Testis (tissue), 2 donors: ENCODE measurements around the gene CTRB1.

Experiments used
- CTCF ChIP-seq, 3 experiments: fragments of 450-650 bp in 2 of 3; fragments of 200-600 bp in 1 of 3; sonication (generic) in 1 of 3; IDR thresholded peaks; one replicate each; pipeline ENCODE4 v1.5.1; 2016 to 2019; ENCODE audit warnings: antibody characterized with exemption in 3 of 3, mild to moderate bottlenecking in 2 of 3, moderate library complexity in 1 of 3
- POLR2A ChIP-seq: fragments of 450-650 bp; IDR thresholded peaks from one replicate; pipeline ENCODE4 v1.6.1; 2017; ENCODE audit warnings: antibody characterized with exemption, mild to moderate bottlenecking, moderate library complexity

- TF ChIP-seq CTCF (IDR thresholded peaks at IDR 0.05), result no peak
- no peak for TF ChIP-seq POLR2A
Observed at GRCh38 chr16:75226550-75227360, 8.0 kb downstream of the CTRB1 start.
